Measurements from ENCODE around the gene CTXN1. TPM values are rescaled to one million over a fixed set of nuclear protein-coding genes. Genes with fewer than 3 reads are reported as not detected.

The CTXN1 gene
- total RNA-seq, 1 donor from 2014 or later = not detected

DNA sequence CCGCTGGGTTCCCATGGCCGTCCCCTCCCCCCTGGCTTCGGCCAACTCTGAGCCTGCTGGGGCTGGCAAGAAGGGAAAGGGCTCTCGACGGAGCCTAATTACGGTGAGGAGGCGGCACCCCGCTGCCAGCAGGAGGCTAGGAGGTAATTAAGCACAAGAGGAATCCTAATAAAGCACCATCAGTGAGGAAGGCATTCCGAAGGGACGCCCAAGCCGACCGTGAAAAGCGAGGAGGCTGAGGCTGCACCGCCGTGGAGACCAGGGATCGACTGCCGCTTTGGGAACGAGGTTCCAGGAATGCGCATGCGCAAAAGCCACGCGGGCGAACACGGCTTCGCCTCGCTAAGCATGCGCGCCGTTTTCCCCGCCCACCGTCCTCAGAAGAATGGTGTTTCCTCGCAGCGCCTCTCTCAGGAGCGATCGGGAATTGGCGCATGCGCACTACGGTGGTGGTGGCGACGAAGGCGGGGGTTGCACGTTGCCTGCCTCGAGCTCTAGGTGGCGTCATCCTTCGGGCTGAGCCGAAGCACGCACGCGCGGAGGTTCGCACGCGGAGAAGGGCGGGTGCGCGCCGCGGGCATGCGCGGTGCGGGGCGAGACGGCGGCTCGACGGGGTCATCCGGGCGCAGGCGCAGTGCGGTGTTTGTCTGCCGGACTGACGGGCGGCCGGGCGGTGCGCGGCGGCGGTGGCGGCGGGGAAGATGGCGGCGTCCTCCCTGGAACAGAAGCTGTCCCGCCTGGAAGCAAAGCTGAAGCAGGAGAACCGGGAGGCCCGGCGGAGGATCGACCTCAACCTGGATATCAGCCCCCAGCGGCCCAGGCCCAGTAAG, 22.5 kb downstream of the CTXN1 start, which contains the start of gene MAP2K7:
TSS of gene MAP2K7 (plus strand) at position 634 of the 830 bp plus-strand sequence. CDS start at position 702, 68 bp downstream.
- TF ChIP-seq, protein P1, sequence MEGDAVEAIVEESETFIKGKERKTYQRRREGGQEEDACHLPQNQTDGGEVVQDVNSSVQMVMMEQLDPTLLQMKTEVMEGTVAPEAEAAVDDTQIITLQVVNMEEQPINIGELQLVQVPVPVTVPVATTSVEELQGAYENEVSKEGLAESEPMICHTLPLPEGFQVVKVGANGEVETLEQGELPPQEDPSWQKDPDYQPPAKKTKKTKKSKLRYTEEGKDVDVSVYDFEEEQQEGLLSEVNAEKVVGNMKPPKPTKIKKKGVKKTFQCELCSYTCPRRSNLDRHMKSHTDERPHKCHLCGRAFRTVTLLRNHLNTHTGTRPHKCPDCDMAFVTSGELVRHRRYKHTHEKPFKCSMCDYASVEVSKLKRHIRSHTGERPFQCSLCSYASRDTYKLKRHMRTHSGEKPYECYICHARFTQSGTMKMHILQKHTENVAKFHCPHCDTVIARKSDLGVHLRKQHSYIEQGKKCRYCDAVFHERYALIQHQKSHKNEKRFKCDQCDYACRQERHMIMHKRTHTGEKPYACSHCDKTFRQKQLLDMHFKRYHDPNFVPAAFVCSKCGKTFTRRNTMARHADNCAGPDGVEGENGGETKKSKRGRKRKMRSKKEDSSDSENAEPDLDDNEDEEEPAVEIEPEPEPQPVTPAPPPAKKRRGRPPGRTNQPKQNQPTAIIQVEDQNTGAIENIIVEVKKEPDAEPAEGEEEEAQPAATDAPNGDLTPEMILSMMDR (IDR thresholded peaks at IDR 0.05) = no peak
- ChIA-PET CTCF (interaction anchor here (0.8 to 1.6 kb wide), 6 partner anchors 13 to 254 kb away, joined by 3 to 7 read pairs (median 4); partner anchors contain the start of gene SNAPC2), POLR2A (interaction anchor here (0.6 to 1.6 kb wide), 11 partner anchors 11 to 804 kb away, joined by 3 to 30 read pairs (median 5); partner anchors contain the start of genes PET100, SNAPC2, TGFBR3L and TIMM44)
- peak within 1 kb of the TSS; percentile 89 for H3K4me3 Mint-ChIP-seq
- peak within 1 kb of the TSS; percentile 91 for H3K27ac Mint-ChIP-seq
- peaks cover 25% of the 10 kb centered on the region for H3K36me3 Mint-ChIP-seq (ENCODE audit: low read depth)
- H3K9me3 Mint-ChIP-seq = no peaks in the 10 kb centered on the region
- peak; percentile 99 for DNase-seq
- ATAC-seq (ENCODE audit: low read depth) = peak; percentile 91
- peaks cover 33% of the 10 kb centered on the region for H3K4me1 Mint-ChIP-seq
- intact Hi-C loops (cut with micrococcal nuclease) = loop anchor here (1.0 kb wide), 7 partner anchors 17 to 306 kb away; partner anchors contain the start of genes CERS4, FCER2, SNAPC2 and TIMM44
- H3K27me3 Mint-ChIP-seq = no peaks in the 10 kb centered on the region

DNA sequence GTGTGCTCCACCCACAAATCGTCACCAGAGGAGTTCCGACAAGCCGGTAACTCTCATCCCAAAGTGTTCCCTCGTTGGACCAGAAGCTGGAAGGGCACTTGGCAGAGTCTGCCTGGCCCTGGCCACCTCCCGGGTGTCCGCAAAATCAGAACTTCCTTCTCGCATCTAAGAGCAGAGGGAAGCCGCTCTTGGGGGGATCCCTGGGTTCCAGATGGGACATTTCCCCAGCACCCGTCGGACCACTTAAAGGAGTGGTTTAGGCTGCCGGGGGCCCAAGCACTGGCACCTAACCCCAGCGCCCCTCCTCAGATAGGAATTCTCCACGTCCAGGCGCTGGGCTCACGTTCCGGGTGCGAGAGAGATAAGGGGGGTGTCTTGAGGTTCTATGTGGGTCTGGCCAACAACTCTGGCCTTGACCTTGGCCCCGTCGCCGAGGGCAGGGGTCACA, 23.1 kb downstream of the CTXN1 start:
- DNase-seq (no peak), ATAC-seq (ENCODE audit: low read depth) (no peak)
- Mint-ChIP-seq H3K27me3 (no peaks in the 10 kb centered on the region), H3K36me3 (ENCODE audit: low read depth) (peaks cover 24% of the 10 kb centered on the region), H3K4me3 (peak overlapping the region; percentile 89), H3K9me3 (no peaks in the 10 kb centered on the region), H3K27ac (peak overlapping the region; percentile 91), H3K4me1 (peaks cover 33% of the 10 kb centered on the region)
- TF ChIP-seq, protein P1 (IDR thresholded peaks at IDR 0.05) = no peak
- ChIA-PET POLR2A (interaction anchor here (0.6 to 1.6 kb wide), 10 partner anchors 14 to 1040 kb away, joined by 3 to 30 read pairs (median 5); partner anchors contain the start of genes SNAPC2, TIMM44 and TRAPPC5), CTCF (interaction anchor here (0.9 to 1.6 kb wide), 3 partner anchors 45 to 253 kb away, joined by 3 to 7 read pairs (median 3); no protein-coding TSS in a partner anchor)
- intact Hi-C loops (cut with micrococcal nuclease) = loop anchor here (1.0 kb wide), 7 partner anchors 17 to 306 kb away; partner anchors contain the start of genes CERS4, FCER2, SNAPC2 and TIMM44

DNA sequence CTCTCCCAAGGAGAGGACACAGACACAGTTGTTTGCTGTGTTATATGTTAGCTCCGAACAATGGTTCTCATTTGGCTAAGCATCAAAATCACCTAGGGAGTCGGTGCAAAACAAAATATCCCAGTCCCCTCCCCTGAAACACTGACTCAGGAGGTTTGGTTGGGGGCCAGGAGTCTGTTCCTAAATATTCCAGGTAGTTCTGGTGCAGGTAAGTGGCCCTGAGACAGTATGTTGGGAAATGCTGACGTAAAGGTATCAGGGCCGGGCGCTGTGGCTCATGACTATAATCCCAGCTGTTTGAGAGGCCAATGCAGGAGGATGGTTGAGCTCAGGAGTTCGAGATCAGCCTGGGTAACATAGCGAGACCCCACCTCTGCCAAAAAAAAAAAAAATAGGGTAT, 24.6 kb downstream of the CTXN1 start:
- intact Hi-C loops (cut with micrococcal nuclease) = no loop called here
- Mint-ChIP-seq H3K9me3 (no peaks in the 10 kb centered on the region), H3K4me1 (peaks cover 31% of the 10 kb centered on the region), H3K4me3 (no peak overlapping the region), H3K27me3 (peaks cover 2% of the 10 kb centered on the region), H3K36me3 (ENCODE audit: low read depth) (peaks cover 20% of the 10 kb centered on the region), H3K27ac (no peak overlapping the region)
- CTCF ChIA-PET = interaction anchor here (0.6 to 1.4 kb wide), 3 partner anchors 33 to 1180 kb away, joined by 3 to 5 read pairs (median 3); no protein-coding TSS in a partner anchor
- DNase-seq = no peak
- POLR2A ChIA-PET = interaction anchor here (0.6 to 1.0 kb wide), 4 partner anchors 21 to 235 kb away, joined by 3 to 8 read pairs (median 3); no protein-coding TSS in a partner anchor
- TF ChIP-seq, protein P1 (IDR thresholded peaks at IDR 0.05) = no peak
- no peak for ATAC-seq (ENCODE audit: low read depth)

DNA sequence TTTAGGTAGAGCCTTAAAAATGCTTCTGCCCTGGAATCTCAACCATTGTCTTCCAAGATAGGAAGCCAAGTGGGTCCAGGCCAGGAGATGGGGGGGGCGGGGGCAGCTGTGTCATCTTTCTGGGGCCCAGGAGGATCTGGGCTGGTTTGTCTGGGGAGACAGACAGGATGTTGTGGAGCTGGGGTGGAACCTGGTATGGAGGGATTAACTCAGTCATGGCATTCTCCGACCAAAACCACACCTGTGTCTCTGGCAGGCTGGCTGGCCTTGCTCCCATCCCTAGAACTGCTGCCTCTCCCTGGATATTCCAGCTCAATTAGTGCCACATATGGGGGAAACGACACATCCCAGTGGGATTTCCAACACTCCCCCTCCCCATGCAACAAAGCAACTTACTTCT, 25.0 kb downstream of the CTXN1 start:
- ChIA-PET POLR2A (interaction anchor here (0.6 to 1.2 kb wide), 5 partner anchors 21 to 547 kb away, joined by 3 to 8 read pairs (median 4); no protein-coding TSS in a partner anchor), CTCF (interaction anchor here (0.6 to 1.9 kb wide), 4 partner anchors 32 to 1180 kb away, joined by 3 to 5 read pairs (median 4); no protein-coding TSS in a partner anchor)
- intact Hi-C loops (cut with micrococcal nuclease) = no loop called here
- H3K36me3 Mint-ChIP-seq (ENCODE audit: low read depth) = peaks cover 16% of the 10 kb centered on the region
- TF ChIP-seq, protein P1 (IDR thresholded peaks at IDR 0.05) = no peak
- H3K27me3 Mint-ChIP-seq = peaks cover 2% of the 10 kb centered on the region
- H3K4me1 Mint-ChIP-seq = peaks cover 29% of the 10 kb centered on the region
- H3K9me3 Mint-ChIP-seq = no peaks in the 10 kb centered on the region
- DNase-seq (no peak), ATAC-seq (ENCODE audit: low read depth) (no peak)
- H3K4me3 Mint-ChIP-seq = no peak overlapping the region
- H3K27ac Mint-ChIP-seq = no peak overlapping the region
